Fibroblast of lung (primary cell): ENCODE measurements around the gene OR2V2. TPM values are rescaled to one million over a fixed set of nuclear protein-coding genes. Genes with fewer than 3 reads are reported as not detected.
"Not testable (repeated sequence)": the region's sequence is repeated elsewhere in the genome, so short reads cannot be mapped to it uniquely, and the experiment has no call there.

Experiments used
- DNase-seq, 2 donors: peaks; one replicate each; pipeline versions ENCODE4 v3.0.0 to v3.0.0-alpha.2; 2010; ENCODE audit warnings: low read depth in 2 of 2
- H2AFZ ChIP-seq: 2 replicates; pipeline ENCODE4 v1.5.1; 2012; ENCODE audit warnings: low read length, control low read depth, inconsistent platforms
- H3K27ac ChIP-seq: 2 replicates; pipeline ENCODE4 v1.5.1; 2011; ENCODE audit warnings: low read length, control low read depth; ENCODE audit not compliant: insufficient read depth
- H3K27me3 ChIP-seq: 2 replicates; pipeline ENCODE4 v1.5.1; 2011; ENCODE audit warnings: mild to moderate bottlenecking, low read length; ENCODE audit not compliant: control insufficient read depth, insufficient read depth
- H3K36me3 ChIP-seq: 2 replicates; pipeline ENCODE4 v1.5.1; 2011; ENCODE audit warnings: low read length; ENCODE audit not compliant: control insufficient read depth, insufficient read depth
- H3K4me1 ChIP-seq: 2 replicates; pipeline ENCODE4 v1.5.1; 2011; ENCODE audit warnings: low read length; ENCODE audit not compliant: control insufficient read depth, insufficient read depth; ENCODE audit errors: extremely low read depth
- H3K4me2 ChIP-seq: 2 replicates; pipeline ENCODE4 v1.5.1; 2011; ENCODE audit warnings: low read length, control low read depth; ENCODE audit not compliant: insufficient read depth; ENCODE audit errors: extremely low read depth
- H3K4me3 ChIP-seq, 4 experiments: fragments of 200-600 bp in 1 of 4; sonication (generic) in 1 of 4; replicated peaks in 1 of 4; 2 replicates each; pipeline ENCODE4 v1.5.1; 2011 to 2016; ENCODE audit warnings: low read length in 4 of 4, low read depth in 3 of 4, mild to moderate bottlenecking in 3 of 4, control low read depth in 2 of 4, inconsistent platforms in 1 of 4, mixed read lengths in 1 of 4; ENCODE audit not compliant: insufficient read depth in 1 of 4; ENCODE audit errors: control extremely low read depth in 1 of 4
- H3K79me2 ChIP-seq: 2 replicates; pipeline ENCODE4 v1.5.1; 2012; ENCODE audit warnings: mild to moderate bottlenecking, low read length, inconsistent platforms; ENCODE audit not compliant: control insufficient read depth, insufficient read depth
- H3K9ac ChIP-seq: 2 replicates; pipeline ENCODE4 v1.5.1; 2011; ENCODE audit warnings: mild to moderate bottlenecking, low read length, control low read depth; ENCODE audit not compliant: insufficient read depth
- H3K9me3 ChIP-seq: 2 replicates; pipeline ENCODE4 v1.5.1; 2012; ENCODE audit warnings: low read depth, low read length; ENCODE audit not compliant: control insufficient read depth, insufficient read depth
- H4K20me1 ChIP-seq: 2 replicates; pipeline ENCODE4 v1.5.1; 2011; ENCODE audit warnings: low read length; ENCODE audit not compliant: control insufficient read depth, insufficient read depth; ENCODE audit errors: extremely low read depth
- CTCF ChIP-seq, 2 donors: IDR thresholded peaks in 1 of 2; conservative IDR thresholded peaks in 1 of 2; 1 replicate in 1 of 2; 2 replicates in 1 of 2; pipeline ENCODE4 v1.5.1; 2011 to 2012; ENCODE audit warnings: low read length in 2 of 2, control low read depth in 1 of 2, inconsistent platforms in 1 of 2, low read depth in 1 of 2, mild to moderate bottlenecking in 1 of 2
- EZH2 ChIP-seq: IDR thresholded peaks from 2 replicates; pipeline ENCODE4 v1.5.1; 2012; ENCODE audit warnings: low read length, control low read depth, mild to moderate bottlenecking; ENCODE audit errors: missing control alignments
- polyA plus RNA-seq, 2 donors: library from polyadenylated mRNA; depleted of rRNA in 1 of 2; stranded (reverse) in 1 of 2; unstranded in 1 of 2; fragments of >200 nt; gene quantifications; 2 replicates each; pipeline ENCODE4 v1.2.1, GENCODE V29; 2011 to 2012; ENCODE audit warnings: missing spikeins in 1 of 2
- total RNA-seq: library from RNA; depleted of rRNA; stranded (reverse); fragments of >200 nt; gene quantifications from 2 replicates; pipeline ENCODE4 v1.2.1, GENCODE V29; 2014

OR2V2 gene
- total and polyA plus RNA-seq, 2 donors (not counting 1 experiment from before 2014, with no cell fraction given): not detected

- H3K27ac ChIP-seq: no peak overlapping the region
- H3K9ac ChIP-seq: no peak overlapping the region
- no peaks in the 10 kb centered on the region for H3K9me3 ChIP-seq
- H3K79me2 ChIP-seq: no peaks in the 10 kb centered on the region
- no peak overlapping the region for H3K4me3 ChIP-seq
- no peaks in the 10 kb centered on the region for H3K36me3 ChIP-seq
- H4K20me1 ChIP-seq: no peaks in the 10 kb centered on the region
- DNase-seq: peak in 1 of 2 donors; percentile 80
- peaks cover 4% of the 10 kb centered on the region for H3K4me1 ChIP-seq
- peak overlapping the region; percentile 60 for H3K4me2 ChIP-seq
- H3K27me3 ChIP-seq: no peaks in the 10 kb centered on the region
- H2AFZ ChIP-seq: no peak overlapping the region
- no peak for TF ChIP-seq EZH2
- TF ChIP-seq CTCF (conservative IDR thresholded peaks at IDR 0.05 in 1 of 2, IDR thresholded peaks at IDR 0.05 in 1 of 2; ENCODE audit: low read depth in 1 of 2, low read length in 2 of 2): no peak
These were observed 26.3 kb downstream of the OR2V2 start for GRCh38 chr5:181173420-181174342.

- no peaks in the 10 kb centered on the region for H3K9me3 ChIP-seq
- no peaks in the 10 kb centered on the region for H3K27me3 ChIP-seq
- no peak overlapping the region for H3K4me3 ChIP-seq
- H3K79me2 ChIP-seq: no peaks in the 10 kb centered on the region
- H3K27ac ChIP-seq: no peak overlapping the region
- no peaks in the 10 kb centered on the region for H3K36me3 ChIP-seq
- no peak overlapping the region for H2AFZ ChIP-seq
- H3K4me2 ChIP-seq: no peak overlapping the region
- no peaks in the 10 kb centered on the region for H3K4me1 ChIP-seq
- no peaks in the 10 kb centered on the region for H4K20me1 ChIP-seq
- TF ChIP-seq EZH2: no peak
- TF ChIP-seq CTCF (conservative IDR thresholded peaks at IDR 0.05 in 1 of 2, IDR thresholded peaks at IDR 0.05 in 1 of 2; ENCODE audit: low read depth in 1 of 2, low read length in 2 of 2): no peak
- DNase-seq: no peak
- no peak overlapping the region for H3K9ac ChIP-seq
These were observed 29.0 kb downstream of the OR2V2 start for GRCh38 chr5:181176254-181176952.

GRCh38 chr5:181177559-181177958 lies 30.2 kb downstream of the OR2V2 start:
- H3K4me3 ChIP-seq, H2AFZ ChIP-seq, DNase-seq, H3K9me3 ChIP-seq, H4K20me1 ChIP-seq, H3K4me2 ChIP-seq, H3K4me1 ChIP-seq, H3K27ac ChIP-seq, H3K9ac ChIP-seq, H3K36me3 ChIP-seq, H3K79me2 ChIP-seq, H3K27me3 ChIP-seq: not testable (repeated sequence)
